ENCODE data around the gene ZNF205. TPM values are rescaled to one million over a fixed set of nuclear protein-coding genes. Genes with fewer than 3 reads are reported as not detected.

ZNF205 gene
- total and polyA plus RNA-seq, 2 of the 13 experiments (the other 11 are each of a cell fraction or from before 2014, with no cell fraction given): 5.8 to 10.2 TPM

DNA sequence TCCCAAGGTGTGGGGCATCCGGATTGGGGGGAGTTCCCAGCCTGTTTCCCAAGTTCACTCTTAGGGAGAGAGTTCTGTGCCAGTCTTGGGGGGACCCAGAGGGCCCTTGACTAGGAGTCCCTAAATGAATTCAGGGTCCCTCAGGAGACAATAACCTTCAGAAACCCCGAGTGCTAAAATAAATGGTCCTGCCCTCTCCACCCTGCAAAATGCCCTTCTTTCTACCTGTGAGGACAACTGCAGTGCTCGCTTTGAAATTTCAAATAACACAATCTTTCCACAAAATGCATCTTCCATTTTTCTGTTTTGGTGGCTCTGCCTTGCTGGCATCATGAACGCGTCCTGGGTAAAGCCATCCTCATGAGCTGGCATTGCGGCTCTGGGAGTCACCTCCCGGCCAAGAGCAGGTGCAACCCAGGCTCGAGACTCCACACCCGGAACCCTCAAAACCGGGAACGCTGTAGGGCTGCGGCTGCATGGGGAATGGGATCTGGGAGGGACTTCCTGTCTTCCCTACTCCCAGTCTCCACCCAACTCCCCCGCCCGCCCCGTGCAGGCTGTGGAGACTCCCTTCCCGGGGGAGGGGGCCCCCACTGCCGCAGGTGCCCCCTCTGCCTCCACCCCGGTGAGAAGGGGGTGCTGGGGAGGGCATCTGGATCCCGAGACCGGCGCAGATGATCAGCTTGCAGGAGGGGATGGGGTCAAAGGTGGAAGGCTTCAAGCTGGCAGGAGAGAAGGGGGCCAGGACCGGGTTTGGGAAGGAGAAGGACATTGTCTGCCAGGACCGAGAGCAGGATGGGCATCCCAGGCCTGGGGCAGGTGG lies at the start of gene ZNF205 (continued):
- TF ChIP-seq ZNF772 (CRISPR knock-in tag; IDR thresholded peaks at IDR 0.05) (0 out of 2 replicates have a peak, but pooled peaks have one; percentile 52), ZNF879 (CRISPR knock-in tag; IDR thresholded peaks at IDR 0.05) (no peak), SALL2 (CRISPR knock-in tag; IDR thresholded peaks at IDR 0.05) (peak; percentile 53; the same call in 1 of the 2 replicates), STAG1 (CRISPR knock-in tag; IDR thresholded peaks at IDR 0.05) (peak; percentile 29; the same call in 1 of the 2 replicates), ASH2L (IDR thresholded peaks at IDR 0.05; ENCODE audit: insufficient read length, low read depth, low read length) (peak; percentile 55), ZNF670 (CRISPR knock-in tag; IDR thresholded peaks at IDR 0.05; ENCODE audit: borderline replicate concordance) (peak; percentile 80; the same call in 1 of the 2 replicates), HMG20A (CRISPR knock-in tag; IDR thresholded peaks at IDR 0.05; ENCODE audit: borderline replicate concordance) (no peak; the same call in 1 of the 2 replicates), ZZZ3 (CRISPR knock-in tag; IDR thresholded peaks at IDR 0.05; ENCODE audit: borderline replicate concordance) (peak; percentile 82; the same call in 1 of the 2 replicates), ZNF784 (CRISPR knock-in tag; IDR thresholded peaks at IDR 0.05; ENCODE audit: borderline replicate concordance) (no peak), RAD51 (IDR thresholded peaks at IDR 0.05; ENCODE audit: borderline replicate concordance) (no peak), NR2F1 (CRISPR knock-in tag; IDR thresholded peaks at IDR 0.05) (peak in 1 of 2 experiments; percentile 52; a peak in 1 of 4 replicates), ZNF333 (CRISPR knock-in tag; IDR thresholded peaks at IDR 0.05; ENCODE audit: borderline replicate concordance) (peak; percentile 47; the same call in 1 of the 2 replicates), ZNF33A (CRISPR knock-in tag; IDR thresholded peaks at IDR 0.05; ENCODE audit: borderline replicate concordance) (no peak), NR2F6 (IDR thresholded peaks at IDR 0.05) (peak; percentile 54; the same call in 1 of the 2 replicates), NR2F6 (CRISPR knock-in tag; IDR thresholded peaks at IDR 0.05) (peak; percentile 70), HMGXB4 (CRISPR knock-in tag; IDR thresholded peaks at IDR 0.05; ENCODE audit: borderline replicate concordance in 1 of 2, low read depth in 1 of 2) (peak; percentile 63 to 87; a peak in 3 of 4 replicates), MTERF4 (CRISPR knock-in tag; IDR thresholded peaks at IDR 0.05) (peak; percentile 72; the same call in 1 of the 2 replicates), RXRB (CRISPR knock-in tag; IDR thresholded peaks at IDR 0.05; ENCODE audit: borderline replicate concordance) (peak; percentile 77; the same call in 1 of the 2 replicates)
- TF ChIP-seq, protein P1, sequence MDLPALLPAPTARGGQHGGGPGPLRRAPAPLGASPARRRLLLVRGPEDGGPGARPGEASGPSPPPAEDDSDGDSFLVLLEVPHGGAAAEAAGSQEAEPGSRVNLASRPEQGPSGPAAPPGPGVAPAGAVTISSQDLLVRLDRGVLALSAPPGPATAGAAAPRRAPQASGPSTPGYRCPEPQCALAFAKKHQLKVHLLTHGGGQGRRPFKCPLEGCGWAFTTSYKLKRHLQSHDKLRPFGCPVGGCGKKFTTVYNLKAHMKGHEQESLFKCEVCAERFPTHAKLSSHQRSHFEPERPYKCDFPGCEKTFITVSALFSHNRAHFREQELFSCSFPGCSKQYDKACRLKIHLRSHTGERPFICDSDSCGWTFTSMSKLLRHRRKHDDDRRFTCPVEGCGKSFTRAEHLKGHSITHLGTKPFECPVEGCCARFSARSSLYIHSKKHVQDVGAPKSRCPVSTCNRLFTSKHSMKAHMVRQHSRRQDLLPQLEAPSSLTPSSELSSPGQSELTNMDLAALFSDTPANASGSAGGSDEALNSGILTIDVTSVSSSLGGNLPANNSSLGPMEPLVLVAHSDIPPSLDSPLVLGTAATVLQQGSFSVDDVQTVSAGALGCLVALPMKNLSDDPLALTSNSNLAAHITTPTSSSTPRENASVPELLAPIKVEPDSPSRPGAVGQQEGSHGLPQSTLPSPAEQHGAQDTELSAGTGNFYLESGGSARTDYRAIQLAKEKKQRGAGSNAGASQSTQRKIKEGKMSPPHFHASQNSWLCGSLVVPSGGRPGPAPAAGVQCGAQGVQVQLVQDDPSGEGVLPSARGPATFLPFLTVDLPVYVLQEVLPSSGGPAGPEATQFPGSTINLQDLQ (CRISPR knock-in tag; IDR thresholded peaks at IDR 0.05): no peak
- TF ChIP-seq, protein P2, sequence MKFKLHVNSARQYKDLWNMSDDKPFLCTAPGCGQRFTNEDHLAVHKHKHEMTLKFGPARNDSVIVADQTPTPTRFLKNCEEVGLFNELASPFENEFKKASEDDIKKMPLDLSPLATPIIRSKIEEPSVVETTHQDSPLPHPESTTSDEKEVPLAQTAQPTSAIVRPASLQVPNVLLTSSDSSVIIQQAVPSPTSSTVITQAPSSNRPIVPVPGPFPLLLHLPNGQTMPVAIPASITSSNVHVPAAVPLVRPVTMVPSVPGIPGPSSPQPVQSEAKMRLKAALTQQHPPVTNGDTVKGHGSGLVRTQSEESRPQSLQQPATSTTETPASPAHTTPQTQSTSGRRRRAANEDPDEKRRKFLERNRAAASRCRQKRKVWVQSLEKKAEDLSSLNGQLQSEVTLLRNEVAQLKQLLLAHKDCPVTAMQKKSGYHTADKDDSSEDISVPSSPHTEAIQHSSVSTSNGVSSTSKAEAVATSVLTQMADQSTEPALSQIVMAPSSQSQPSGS (CRISPR knock-in tag; IDR thresholded peaks at IDR 0.05): peak; percentile 78; the same call in 1 of the 2 replicates

Data from HepG2 (cell line).